ENCODE data around the gene SETBP1. TPM values are rescaled to one million over a fixed set of nuclear protein-coding genes. Genes with fewer than 3 reads are reported as not detected.

The SETBP1 gene
- total RNA-seq, 1 donor from 2014 or later = 83.3 TPM

GRCh38 chr18:44737623-44738022 is 56.9 kb downstream of the SETBP1 start:
- peaks cover 64% of the 10 kb centered on the region for H3K4me1 Mint-ChIP-seq (ENCODE audit: low read depth, unreplicated experiment)
- no peaks in the 10 kb centered on the region for H3K36me3 Mint-ChIP-seq (ENCODE audit: unreplicated experiment)
- DNase-seq = no peak
- no peak for TF ChIP-seq CTCF (IDR thresholded peaks at IDR 0.05; ENCODE audit: partially characterized antibody, unreplicated experiment)
- no peak overlapping the region for H3K4me3 Mint-ChIP-seq (ENCODE audit: unreplicated experiment)
- peaks cover 8% of the 10 kb centered on the region for H3K27me3 Mint-ChIP-seq (ENCODE audit: unreplicated experiment)
- H3K9me3 Mint-ChIP-seq (ENCODE audit: unreplicated experiment) = peaks cover 9% of the 10 kb centered on the region
- H3K27ac Mint-ChIP-seq (ENCODE audit: unreplicated experiment) = peak overlapping the region; percentile 25

GRCh38 chr18:44740000-44740399 is 59.3 kb downstream of the SETBP1 start:
- DNase-seq = no peak
- Mint-ChIP-seq H3K27ac (ENCODE audit: unreplicated experiment) (peak overlapping the region; percentile 93), H3K9me3 (ENCODE audit: unreplicated experiment) (peaks cover 28% of the 10 kb centered on the region), H3K4me1 (ENCODE audit: low read depth, unreplicated experiment) (peaks cover 65% of the 10 kb centered on the region), H3K4me3 (ENCODE audit: unreplicated experiment) (no peak overlapping the region), H3K27me3 (ENCODE audit: unreplicated experiment) (peaks cover 24% of the 10 kb centered on the region), H3K36me3 (ENCODE audit: unreplicated experiment) (no peaks in the 10 kb centered on the region)
- no peak for TF ChIP-seq CTCF (IDR thresholded peaks at IDR 0.05; ENCODE audit: partially characterized antibody, unreplicated experiment)

GRCh38 chr18:44741085-44741484 is 60.4 kb downstream of the SETBP1 start:
- TF ChIP-seq CTCF (IDR thresholded peaks at IDR 0.05; ENCODE audit: partially characterized antibody, unreplicated experiment) = no peak
- Mint-ChIP-seq H3K4me1 (ENCODE audit: low read depth, unreplicated experiment) (peaks cover 72% of the 10 kb centered on the region), H3K27ac (ENCODE audit: unreplicated experiment) (peak overlapping the region; percentile 93), H3K27me3 (ENCODE audit: unreplicated experiment) (peaks cover 26% of the 10 kb centered on the region), H3K4me3 (ENCODE audit: unreplicated experiment) (peak overlapping the region; percentile 56), H3K36me3 (ENCODE audit: unreplicated experiment) (no peaks in the 10 kb centered on the region), H3K9me3 (ENCODE audit: unreplicated experiment) (peaks cover 29% of the 10 kb centered on the region)
- DNase-seq = no peak

- H3K4me3 Mint-ChIP-seq (ENCODE audit: unreplicated experiment) = peak overlapping the region; percentile 88
- H3K27ac Mint-ChIP-seq (ENCODE audit: unreplicated experiment) = peak overlapping the region; percentile 100
- H3K36me3 Mint-ChIP-seq (ENCODE audit: unreplicated experiment) = no peaks in the 10 kb centered on the region
- TF ChIP-seq CTCF (IDR thresholded peaks at IDR 0.05; ENCODE audit: partially characterized antibody, unreplicated experiment) = no peak
- H3K9me3 Mint-ChIP-seq (ENCODE audit: unreplicated experiment) = peaks cover 29% of the 10 kb centered on the region
- peaks cover 26% of the 10 kb centered on the region for H3K27me3 Mint-ChIP-seq (ENCODE audit: unreplicated experiment)
- DNase-seq = no peak
- peaks cover 75% of the 10 kb centered on the region for H3K4me1 Mint-ChIP-seq (ENCODE audit: low read depth, unreplicated experiment)
These were observed 60.8 kb downstream of the SETBP1 start for GRCh38 chr18:44741511-44741910.

GRCh38 chr18:44742126-44742525 is 61.4 kb downstream of the SETBP1 start:
- peak overlapping the region; percentile 88 for H3K4me3 Mint-ChIP-seq (ENCODE audit: unreplicated experiment)
- H3K27ac Mint-ChIP-seq (ENCODE audit: unreplicated experiment) = peak overlapping the region; percentile 100
- H3K9me3 Mint-ChIP-seq (ENCODE audit: unreplicated experiment) = peaks cover 29% of the 10 kb centered on the region
- peaks cover 24% of the 10 kb centered on the region for H3K27me3 Mint-ChIP-seq (ENCODE audit: unreplicated experiment)
- DNase-seq = no peak
- H3K4me1 Mint-ChIP-seq (ENCODE audit: low read depth, unreplicated experiment) = peaks cover 74% of the 10 kb centered on the region
- no peak for TF ChIP-seq CTCF (IDR thresholded peaks at IDR 0.05; ENCODE audit: partially characterized antibody, unreplicated experiment)
- no peaks in the 10 kb centered on the region for H3K36me3 Mint-ChIP-seq (ENCODE audit: unreplicated experiment)

All from glutamatergic neuron (in vitro differentiated cells).